Endothelial cell of umbilical vein (primary cell): ENCODE data around the gene GOLPH3. TPM values are rescaled to one million over a fixed set of nuclear protein-coding genes. Genes with fewer than 3 reads are reported as not detected.

Experiments
- BruUV-seq: library from RNA; stranded (reverse); fragments of 400-500 nt; replicated peaks from 2 replicates; lab custom pipeline; 2021; lab: Mats Ljungman, UMichigan
- CTCF ChIA-PET: fragments of 300-600, 350-600 bp; sonication (Branson Sonifier 250); formaldehyde crosslinking; loops from one replicate; lab custom pipeline; 2021; ENCODE audit warnings: antibody characterized with exemption, inconsistent platforms; lab: Charles Lee
- POLR2A ChIA-PET: fragments of 300-600, 350-600 bp; sonication (Branson Sonifier 250); formaldehyde crosslinking; loops from one replicate; lab custom pipeline; 2021; ENCODE audit warnings: antibody characterized with exemption, inconsistent platforms; lab: Charles Lee
- DNase-seq: peaks from one replicate; pipeline ENCODE4 v3.0.0-alpha.2; 2011; ENCODE audit warnings: low read depth, low spot score
- FAIRE-seq: peaks from 2 replicates; lab custom pipeline; 2011; peaks lifted over from hg19 to GRCh38; lab: Jason Lieb, UNC
- H2AFZ ChIP-seq: 2 replicates; pipeline ENCODE4 v1.6.0; 2012; ENCODE audit warnings: low read depth, low read length, control low read depth, inconsistent platforms
- H3K27ac ChIP-seq: 2 replicates; pipeline ENCODE4 v1.5.1; 2011; ENCODE audit warnings: low read depth, mild to moderate bottlenecking, control low read depth, low read length, moderate library complexity; ENCODE audit not compliant: insufficient read depth
- H3K27me3 ChIP-seq, 2 experiments: 2 replicates each; pipeline versions ENCODE4 v1.6.0 to v1.6.1; 2011; ENCODE audit warnings: low read length in 2 of 2, mixed read lengths in 1 of 2; ENCODE audit not compliant: control insufficient read depth in 2 of 2, insufficient read depth in 2 of 2
- H3K36me3 ChIP-seq, 2 experiments: 2 replicates in 1 of 2; 3 replicates in 1 of 2; pipeline ENCODE4 v1.5.1; 2011; ENCODE audit warnings: low read length in 2 of 2, mild to moderate bottlenecking in 1 of 2, moderate library complexity in 1 of 2; ENCODE audit not compliant: control insufficient read depth in 2 of 2, insufficient read depth in 2 of 2; ENCODE audit errors: extremely low read depth in 1 of 2
- H3K4me1 ChIP-seq: 3 replicates; pipeline ENCODE4 v1.5.1; 2011; ENCODE audit warnings: mild to moderate bottlenecking, low read length; ENCODE audit not compliant: control insufficient read depth, insufficient read depth; ENCODE audit errors: extremely low read depth
- H3K4me2 ChIP-seq: 2 replicates; pipeline ENCODE4 v1.6.1; 2011; ENCODE audit warnings: low read length, control low read depth, mixed read lengths; ENCODE audit not compliant: insufficient read depth
- H3K4me3 ChIP-seq, 3 experiments: fragments of 200-600 bp in 1 of 3; sonication (generic), shearing (Covaris generic) in 1 of 3; replicated peaks in 1 of 3; 2 replicates each; pipeline ENCODE4 v1.5.1; 2011 to 2016; ENCODE audit warnings: control low read depth in 3 of 3, low read length in 3 of 3, mild to moderate bottlenecking in 2 of 3, inconsistent platforms in 1 of 3, low read depth in 1 of 3, moderate library complexity in 1 of 3; ENCODE audit not compliant: insufficient read depth in 1 of 3
- H3K79me2 ChIP-seq: 2 replicates; pipeline ENCODE4 v1.6.0; 2012; ENCODE audit warnings: low read length, inconsistent platforms; ENCODE audit not compliant: control insufficient read depth, insufficient read depth
- H3K9ac ChIP-seq: replicated peaks from 2 replicates; pipeline ENCODE3; 2011; ENCODE audit warnings: low read length, control low read depth; ENCODE audit not compliant: insufficient read depth; ENCODE audit errors: extremely low read depth
- H3K9me1 ChIP-seq: replicated peaks from 3 replicates; pipeline ENCODE4 v1.6.0; 2011; ENCODE audit warnings: mild to moderate bottlenecking, low read length; ENCODE audit not compliant: control insufficient read depth, insufficient read depth; ENCODE audit errors: extremely low read depth
- H3K9me3 ChIP-seq: replicated peaks from 2 replicates; pipeline ENCODE4 v1.5.1; 2012; ENCODE audit warnings: low read length, inconsistent platforms; ENCODE audit not compliant: control insufficient read depth, insufficient read depth
- H4K20me1 ChIP-seq: replicated peaks from 2 replicates; pipeline ENCODE3; 2011; ENCODE audit warnings: mild to moderate bottlenecking, low read length; ENCODE audit not compliant: control insufficient read depth, insufficient read depth; ENCODE audit errors: extremely low read depth
- EZH2 ChIP-seq: IDR thresholded peaks from 2 replicates; pipeline ENCODE4 v1.6.1; 2012; ENCODE audit warnings: borderline replicate concordance, low read depth, mild to moderate bottlenecking, moderate library complexity, low read length, inconsistent platforms; ENCODE audit not compliant: severe bottlenecking
- FOS ChIP-seq: IDR thresholded peaks from 2 replicates; pipeline ENCODE4 v1.6.1; 2011; ENCODE audit warnings: mild to moderate bottlenecking, low read length, moderate library complexity, borderline replicate concordance; ENCODE audit not compliant: insufficient read depth
- GATA2 ChIP-seq: IDR thresholded peaks from 2 replicates; pipeline ENCODE4 v1.7.0; 2011; ENCODE audit warnings: low read depth, mild to moderate bottlenecking, moderate library complexity, mixed read lengths, low read length; ENCODE audit not compliant: insufficient read length, insufficient read depth
- JUN ChIP-seq: IDR thresholded peaks from 2 replicates; pipeline ENCODE4 v1.6.1; 2011; ENCODE audit warnings: borderline replicate concordance, low read depth; ENCODE audit not compliant: insufficient read length, insufficient read depth
- MYC ChIP-seq: IDR thresholded peaks from one replicate; pipeline ENCODE4 v1.6.1; 2011; ENCODE audit warnings: mild to moderate bottlenecking, low read depth, low read length
- POLR2A ChIP-seq: IDR thresholded peaks from 2 replicates; pipeline ENCODE4 v1.6.1; 2012; ENCODE audit warnings: low read depth, mild to moderate bottlenecking, control low read depth, low read length
- POLR2AphosphoS5 ChIP-seq: IDR thresholded peaks from 2 replicates; pipeline ENCODE4 v1.6.1; 2012; ENCODE audit warnings: low read depth, mild to moderate bottlenecking, control low read depth, low read length, moderate library complexity; ENCODE audit not compliant: insufficient read depth
- dilution Hi-C: fragments of 300-500 bp; cut with MboI; formaldehyde crosslinking; loops from one replicate; pipeline ENCODE4 v1.15.0; 2019; ENCODE audit warnings: low sequenced_read_pairs; ENCODE audit not compliant: extremely low pct_ligation_motif_present
- intact Hi-C: fragments of 100-400 bp; cut with micrococcal nuclease; formaldehyde crosslinking; loops from one replicate; pipeline ENCODE4 v1.10.0; 2022
- polyA plus RNA-seq, 4 experiments: library from polyadenylated mRNA; depleted of rRNA in 3 of 4; stranded (reverse) in 3 of 4; unstranded in 1 of 4; fragments of >200 nt; gene quantifications; 2 replicates each; pipeline versions ENCODE4 v1.2.1 to v1.2.3, GENCODE V29; 2011 to 2012; ENCODE audit warnings: missing spikeins in 1 of 4
- total RNA-seq: library from RNA; stranded (reverse); gene quantifications from 2 replicates; pipeline ENCODE4 v1.2.3, GENCODE V29; 2021
- TF ChIP-seq, protein P1 (sequence below): IDR thresholded peaks from 2 replicates; pipeline ENCODE4 v1.6.1; 2011; ENCODE audit not compliant: insufficient read depth, insufficient read length
- TF ChIP-seq, protein P2 (sequence below), 2 donors: IDR thresholded peaks; 1 replicate in 1 of 2; 2 replicates in 1 of 2; pipeline ENCODE4 v1.5.1; 2011; ENCODE audit warnings: low read length in 2 of 2, mild to moderate bottlenecking in 2 of 2, moderate library complexity in 2 of 2, control low read depth in 1 of 2, inconsistent platforms in 1 of 2, low read depth in 1 of 2; ENCODE audit not compliant: insufficient read depth in 1 of 2; ENCODE audit errors: extremely low read depth in 1 of 2

The GOLPH3 gene
- total and polyA plus RNA-seq, 2 donors (not counting 3 experiments of a cell fraction or from before 2014, with no cell fraction given): 38.1 to 70.2 TPM

GRCh38 chr5:32095261-32095671 lies 78.9 kb downstream of the GOLPH3 start:
- Histone ChIP-seq H3K4me1 (peaks cover 32% of the 10 kb centered on the region), H2AFZ (no peak overlapping the region), H3K4me2 (no peak overlapping the region), H3K9me3 (no peaks in the 10 kb centered on the region), H3K79me2 (no peaks in the 10 kb centered on the region), H3K4me3 (no peak overlapping the region), H3K27me3 (no peaks in the 10 kb centered on the region), H3K9ac (no peak overlapping the region), H3K36me3 (no peaks in the 10 kb centered on the region), H3K9me1 (no peaks in the 10 kb centered on the region), H4K20me1 (no peaks in the 10 kb centered on the region), H3K27ac (no peak overlapping the region)
- TF ChIP-seq MYC (no peak), POLR2AphosphoS5 (no peak), JUN (no peak), FOS (no peak), GATA2 (no peak), POLR2A (no peak), EZH2 (no peak)
- TF ChIP-seq, protein P1, sequence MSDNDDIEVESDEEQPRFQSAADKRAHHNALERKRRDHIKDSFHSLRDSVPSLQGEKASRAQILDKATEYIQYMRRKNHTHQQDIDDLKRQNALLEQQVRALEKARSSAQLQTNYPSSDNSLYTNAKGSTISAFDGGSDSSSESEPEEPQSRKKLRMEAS: no peak
- TF ChIP-seq, protein P2, sequence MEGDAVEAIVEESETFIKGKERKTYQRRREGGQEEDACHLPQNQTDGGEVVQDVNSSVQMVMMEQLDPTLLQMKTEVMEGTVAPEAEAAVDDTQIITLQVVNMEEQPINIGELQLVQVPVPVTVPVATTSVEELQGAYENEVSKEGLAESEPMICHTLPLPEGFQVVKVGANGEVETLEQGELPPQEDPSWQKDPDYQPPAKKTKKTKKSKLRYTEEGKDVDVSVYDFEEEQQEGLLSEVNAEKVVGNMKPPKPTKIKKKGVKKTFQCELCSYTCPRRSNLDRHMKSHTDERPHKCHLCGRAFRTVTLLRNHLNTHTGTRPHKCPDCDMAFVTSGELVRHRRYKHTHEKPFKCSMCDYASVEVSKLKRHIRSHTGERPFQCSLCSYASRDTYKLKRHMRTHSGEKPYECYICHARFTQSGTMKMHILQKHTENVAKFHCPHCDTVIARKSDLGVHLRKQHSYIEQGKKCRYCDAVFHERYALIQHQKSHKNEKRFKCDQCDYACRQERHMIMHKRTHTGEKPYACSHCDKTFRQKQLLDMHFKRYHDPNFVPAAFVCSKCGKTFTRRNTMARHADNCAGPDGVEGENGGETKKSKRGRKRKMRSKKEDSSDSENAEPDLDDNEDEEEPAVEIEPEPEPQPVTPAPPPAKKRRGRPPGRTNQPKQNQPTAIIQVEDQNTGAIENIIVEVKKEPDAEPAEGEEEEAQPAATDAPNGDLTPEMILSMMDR (IDR thresholded peaks at IDR 0.05; ENCODE audit: extremely low read depth in 1 of 2, insufficient read depth in 1 of 2, low read depth in 1 of 2, low read length in 2 of 2): no peak
- ChIA-PET POLR2A (no interaction called here), CTCF (interaction anchor here (0.6 to 4.2 kb wide), 4 partner anchors 11 to 519 kb away, joined by 3 to 100 read pairs (median 4); no protein-coding TSS in a partner anchor)
- BruUV-seq: no TSS peak
- DNase-seq (no peak), FAIRE-seq (no peak)
- intact Hi-C loops (loop anchor here (5.0 kb wide), 1 partner anchor 492 kb away; the partner anchor contains the start of gene SUB1), dilution Hi-C loops (no loop called here)
